Spinal cord (tissue), 10 donors: Measurements from ENCODE around the gene RUNX3. TPM values are rescaled to one million over a fixed set of nuclear protein-coding genes. Genes with fewer than 3 reads are reported as not detected.
"Not testable (repeated sequence)": the region's sequence is repeated elsewhere in the genome, so short reads cannot be mapped to it uniquely, and the experiment has no call there.

ENCODE experiments used
- DNase-seq, 6 donors: peaks; one replicate each; pipeline versions ENCODE4 v3.0.0 to v3.0.0-alpha.2; 2013 to 2015; ENCODE audit warnings: low spot score in 6 of 6, low read depth in 4 of 6
- H3K27ac ChIP-seq: one replicate; pipeline ENCODE4 v1.5.1; 2013; ENCODE audit warnings: low read depth, low read length, control low read depth
- H3K27me3 ChIP-seq: one replicate; pipeline ENCODE4 v1.6.1; 2013; ENCODE audit warnings: low read length; ENCODE audit not compliant: control insufficient read depth, insufficient read depth
- H3K36me3 ChIP-seq: one replicate; pipeline ENCODE4 v1.6.1; 2013; ENCODE audit warnings: low read length; ENCODE audit not compliant: control insufficient read depth, insufficient read depth
- H3K4me1 ChIP-seq: one replicate; pipeline ENCODE4 v1.6.1; 2013; ENCODE audit warnings: low read length; ENCODE audit not compliant: control insufficient read depth, insufficient read depth
- H3K4me3 ChIP-seq: one replicate; pipeline ENCODE4 v1.5.1; 2013; ENCODE audit warnings: low read depth, low read length, control low read depth
- H3K9me3 ChIP-seq: one replicate; pipeline ENCODE4 v1.6.1; 2013; ENCODE audit warnings: low read length; ENCODE audit not compliant: control insufficient read depth, insufficient read depth
- WGBS: methylation state at CpG from one replicate; pipeline ENCODE4 v1.1.5; 2013; ENCODE audit warnings: missing lambda C conversion rate; ENCODE audit not compliant: insufficient coverage; 5-methylcytosine and 5-hydroxymethylcytosine counted together
- polyA plus RNA-seq, 2 donors: library from polyadenylated mRNA; unstranded; fragments of 120-200 nt; gene quantifications; one replicate each; pipeline ENCODE4 v1.2.1, GENCODE V29; 2013; ENCODE audit not compliant: insufficient read length in 2 of 2
- total RNA-seq, 2 donors: library from RNA; depleted of rRNA in 1 of 2; stranded (reverse); fragments of 120-200 nt in 1 of 2; fragments of >200 nt in 1 of 2; gene quantifications; one replicate each; pipeline versions ENCODE4 v1.2.3 to v1.2.4, GENCODE V29; 2013 to 2014
- donor health status: healthy.

Gene RUNX3
- total and polyA plus RNA-seq, 4 donors: 0.08 to 0.42 (median 0.10) TPM

DNA sequence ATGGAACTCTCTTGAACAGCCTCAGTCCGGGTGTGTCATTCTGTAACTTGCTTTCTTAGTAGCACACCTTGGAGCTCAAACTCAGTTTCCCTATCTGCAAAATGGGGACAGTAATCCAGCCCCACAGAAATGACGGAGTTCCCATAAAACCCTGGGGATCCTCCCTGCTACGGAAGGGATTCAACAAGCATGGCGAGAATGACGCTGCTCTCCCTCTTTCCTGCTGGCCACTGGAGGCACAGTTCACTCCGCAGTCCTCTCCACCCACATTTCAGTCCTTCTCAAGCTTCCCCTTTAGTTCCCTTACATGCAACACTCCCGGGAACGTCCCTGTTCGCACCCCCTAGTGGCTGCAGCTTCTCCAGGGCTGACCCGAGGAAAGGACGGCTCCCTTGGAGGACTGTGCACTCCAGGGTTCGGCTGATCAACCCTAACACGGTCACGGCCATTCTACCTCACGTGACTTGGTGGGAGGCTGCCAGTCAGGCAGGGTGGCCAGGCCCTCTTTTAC is 20.6 kb downstream of the RUNX3 start:
- Histone ChIP-seq H3K27ac (no peak overlapping the region), H3K9me3 (no peaks in the 10 kb centered on the region), H3K36me3 (no peaks in the 10 kb centered on the region), H3K4me1 (peaks cover 43% of the 10 kb centered on the region), H3K27me3 (peaks cover 28% of the 10 kb centered on the region), H3K4me3 (no peak overlapping the region)
- WGBS: 32% methylated on average over 15 of the region's 15 CpGs
- DNase-seq: peak in 1 of 6 donors; percentile 51

DNA sequence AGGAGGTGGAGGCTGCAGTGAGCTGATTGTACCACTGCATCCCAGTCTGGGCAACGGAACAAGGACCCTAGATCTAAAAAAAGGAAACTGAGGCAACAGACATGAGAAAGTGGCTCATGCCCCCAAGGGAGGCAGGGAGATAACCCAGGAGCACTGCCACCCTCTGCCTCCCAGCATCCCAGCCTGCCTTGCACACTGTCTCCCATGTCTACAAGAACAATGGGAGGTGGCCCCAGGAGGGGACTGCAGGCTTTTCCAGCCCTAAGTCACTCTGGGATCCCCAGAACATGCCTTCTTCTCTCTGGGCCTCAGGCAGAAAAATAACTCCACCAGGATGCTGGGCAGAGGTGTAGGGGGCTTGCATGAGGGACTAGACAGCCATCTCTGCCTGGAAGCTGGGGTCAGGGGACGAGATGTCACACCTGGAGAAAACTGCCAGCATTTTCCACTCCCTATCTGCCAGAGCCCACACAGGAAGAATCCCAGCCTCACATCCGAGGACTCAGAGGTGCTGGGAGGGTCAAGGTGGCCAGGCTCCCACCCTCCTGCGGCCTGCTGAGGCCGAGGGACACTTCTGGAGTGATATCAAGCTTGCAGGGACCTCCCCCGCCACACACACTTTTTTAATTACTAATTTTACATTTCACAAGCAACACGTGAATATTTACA is 21.4 kb downstream of the RUNX3 start:
- Histone ChIP-seq H3K27ac (no peak overlapping the region), H3K4me3 (no peak overlapping the region), H3K4me1 (peaks cover 42% of the 10 kb centered on the region), H3K27me3 (peaks cover 21% of the 10 kb centered on the region), H3K36me3 (no peaks in the 10 kb centered on the region), H3K9me3 (no peaks in the 10 kb centered on the region)
- no peak for DNase-seq
- 86% methylated on average over 7 of the region's 7 CpGs for WGBS

DNA sequence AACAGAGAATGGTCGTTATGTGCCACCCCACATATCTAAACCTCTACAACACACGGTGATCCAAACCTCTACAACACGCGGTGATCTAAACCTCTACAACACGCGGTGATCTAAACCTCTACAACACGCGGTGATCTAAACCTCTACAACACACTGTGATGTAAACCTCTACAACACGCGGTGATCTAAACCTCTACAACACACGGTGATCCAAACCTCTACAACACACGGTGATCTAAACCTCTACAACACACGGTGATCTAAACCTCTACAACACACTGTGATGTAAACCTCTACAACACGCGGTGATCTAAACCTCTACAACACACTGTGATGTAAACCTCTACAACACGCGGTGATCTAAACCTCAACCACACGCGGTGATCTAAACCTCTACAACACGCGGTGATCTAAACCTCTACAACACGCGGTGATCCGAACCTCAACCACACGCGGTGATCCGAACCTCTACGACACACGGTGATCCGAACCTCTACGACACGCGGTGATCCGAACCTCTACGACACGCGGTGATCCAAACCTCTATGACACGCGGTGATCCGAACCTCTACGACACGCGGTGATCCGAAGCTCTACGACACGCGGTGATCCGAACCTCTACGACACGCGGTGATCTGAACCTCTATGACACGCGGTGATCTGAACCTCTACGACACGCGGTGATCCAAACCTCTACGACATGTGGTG is 22.3 kb downstream of the RUNX3 start:
- H3K36me3 ChIP-seq, H3K4me3 ChIP-seq, H3K27ac ChIP-seq, H3K9me3 ChIP-seq, DNase-seq: not testable (repeated sequence)
- Histone ChIP-seq H3K4me1 (peaks cover 35% of the 10 kb centered on the region), H3K27me3 (peaks cover 20% of the 10 kb centered on the region)
- WGBS: 98% methylated on average over 52 of the region's 57 CpGs

DNA sequence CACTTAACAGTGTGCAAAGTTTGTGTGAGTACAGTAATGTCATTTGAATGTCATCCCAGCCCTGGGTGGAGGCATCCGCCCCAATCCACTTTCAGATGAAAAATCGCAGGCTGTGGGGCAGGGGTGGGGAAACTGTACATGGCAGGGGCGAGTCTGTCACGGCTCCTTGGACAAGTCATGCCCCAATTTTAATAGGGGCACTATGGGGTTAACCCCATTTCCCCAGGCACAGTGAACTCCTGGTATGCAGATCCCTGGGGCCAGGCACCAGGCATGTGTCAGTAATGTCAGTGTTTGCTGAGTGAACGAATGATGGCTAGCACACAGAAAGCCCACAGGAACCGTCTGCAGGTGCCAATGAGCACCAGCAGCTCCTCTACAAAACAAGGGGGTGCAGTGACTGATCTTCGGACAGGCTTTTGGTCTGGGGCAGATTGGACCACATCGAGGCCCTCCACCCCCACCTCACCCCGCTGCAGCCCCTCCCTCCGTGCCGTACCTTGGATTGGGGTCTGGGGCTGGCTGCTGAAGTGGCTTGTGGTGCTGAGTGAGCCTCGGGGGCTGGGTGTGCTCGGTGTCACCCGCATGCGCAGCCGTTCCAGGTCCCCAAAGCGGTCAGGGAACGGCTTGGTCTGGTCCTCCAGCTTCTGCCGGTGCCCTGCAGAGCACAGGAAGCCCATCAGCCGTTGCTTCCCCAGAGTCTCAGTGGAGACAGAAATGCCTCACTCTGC is 23.2 kb downstream of the RUNX3 start:
- no peak overlapping the region for H3K27ac ChIP-seq
- H3K4me3 ChIP-seq: no peak overlapping the region
- H3K9me3 ChIP-seq: no peaks in the 10 kb centered on the region
- peaks cover 20% of the 10 kb centered on the region for H3K27me3 ChIP-seq
- peaks cover 30% of the 10 kb centered on the region for H3K4me1 ChIP-seq
- 95% methylated on average over 12 of the region's 20 CpGs for WGBS
- DNase-seq: no peak
- no peaks in the 10 kb centered on the region for H3K36me3 ChIP-seq

DNA sequence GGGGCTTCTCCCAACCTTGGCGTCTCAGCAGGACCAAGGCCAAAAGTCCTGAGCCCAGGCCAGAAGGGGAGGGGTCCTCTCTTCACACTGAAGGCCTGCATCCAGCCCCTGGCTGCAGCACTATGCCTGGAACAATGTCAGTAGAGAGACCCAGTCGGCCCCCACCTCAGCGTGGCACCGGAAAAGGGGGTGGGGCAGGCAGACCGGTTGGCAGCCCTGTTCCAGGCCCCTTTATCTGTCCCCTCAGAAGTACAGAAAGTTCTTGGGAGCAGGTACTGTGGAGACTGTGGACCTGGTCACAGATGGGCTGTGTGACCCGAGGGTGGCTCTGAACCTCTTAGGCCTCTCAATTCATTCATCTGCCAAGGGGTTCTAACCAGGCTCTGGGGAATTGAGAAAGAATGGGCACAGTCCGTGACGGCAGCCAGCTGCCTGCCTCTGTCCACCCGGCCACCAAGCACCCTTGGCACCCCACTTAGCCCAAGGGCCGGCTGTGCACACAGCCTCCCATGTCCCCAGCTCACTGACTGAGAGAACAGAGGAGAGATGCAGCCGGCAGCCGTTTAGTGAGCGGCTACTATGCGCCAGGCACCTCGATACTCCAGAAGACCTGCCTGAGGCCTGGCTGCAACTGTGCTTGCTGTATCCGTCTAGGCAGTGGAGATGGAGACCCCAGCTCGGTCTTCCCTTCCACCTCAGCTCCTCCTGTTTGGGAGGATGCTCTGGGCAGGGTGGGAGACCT is 23.9 kb downstream of the RUNX3 start:
- 73% methylated on average over 16 of the region's 17 CpGs for WGBS

DNA sequence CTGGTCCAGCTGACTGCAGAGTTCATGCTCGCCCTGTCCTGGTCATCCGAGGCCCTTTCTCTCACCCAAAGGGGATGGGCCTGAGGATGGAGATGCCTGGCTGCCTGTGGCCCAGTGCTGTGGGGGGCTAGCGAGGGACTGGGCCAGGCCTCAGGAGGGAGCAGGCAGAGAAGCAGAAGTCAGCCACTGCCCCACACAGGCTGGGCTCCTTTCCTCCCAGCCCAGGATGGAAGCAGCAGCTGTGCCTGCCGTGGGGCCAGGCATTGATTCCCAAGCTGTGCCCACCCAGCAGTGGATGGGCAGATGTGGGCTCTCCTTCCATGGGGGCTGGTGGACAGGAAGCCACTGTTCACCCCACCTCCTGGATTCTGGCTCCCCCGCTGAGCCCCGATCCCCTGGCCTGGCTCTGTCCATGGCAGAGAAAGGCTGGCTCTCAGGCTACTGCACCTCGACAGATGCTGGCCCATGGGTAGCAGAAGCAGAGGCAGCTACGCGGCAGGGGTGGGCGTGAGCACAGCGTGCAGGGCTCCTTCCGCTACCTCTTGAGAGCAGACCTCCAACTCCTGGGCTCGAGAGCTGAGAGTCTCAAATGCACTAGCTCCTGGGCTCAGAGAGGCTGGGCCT is 24.6 kb downstream of the RUNX3 start:
- no peak for DNase-seq
- no peaks in the 10 kb centered on the region for H3K36me3 ChIP-seq
- WGBS: 80% methylated on average over 13 of the region's 13 CpGs

More for the DNA sequence above, 23.9 kb downstream of the RUNX3 start:
- no peak overlapping the region for H3K27ac ChIP-seq
- no peaks in the 10 kb centered on the region for H3K36me3 ChIP-seq
- H3K4me1 ChIP-seq: peaks cover 28% of the 10 kb centered on the region
- no peak overlapping the region for H3K4me3 ChIP-seq
- peaks cover 22% of the 10 kb centered on the region for H3K27me3 ChIP-seq
- H3K9me3 ChIP-seq: no peaks in the 10 kb centered on the region
- DNase-seq: no peak

DNA sequence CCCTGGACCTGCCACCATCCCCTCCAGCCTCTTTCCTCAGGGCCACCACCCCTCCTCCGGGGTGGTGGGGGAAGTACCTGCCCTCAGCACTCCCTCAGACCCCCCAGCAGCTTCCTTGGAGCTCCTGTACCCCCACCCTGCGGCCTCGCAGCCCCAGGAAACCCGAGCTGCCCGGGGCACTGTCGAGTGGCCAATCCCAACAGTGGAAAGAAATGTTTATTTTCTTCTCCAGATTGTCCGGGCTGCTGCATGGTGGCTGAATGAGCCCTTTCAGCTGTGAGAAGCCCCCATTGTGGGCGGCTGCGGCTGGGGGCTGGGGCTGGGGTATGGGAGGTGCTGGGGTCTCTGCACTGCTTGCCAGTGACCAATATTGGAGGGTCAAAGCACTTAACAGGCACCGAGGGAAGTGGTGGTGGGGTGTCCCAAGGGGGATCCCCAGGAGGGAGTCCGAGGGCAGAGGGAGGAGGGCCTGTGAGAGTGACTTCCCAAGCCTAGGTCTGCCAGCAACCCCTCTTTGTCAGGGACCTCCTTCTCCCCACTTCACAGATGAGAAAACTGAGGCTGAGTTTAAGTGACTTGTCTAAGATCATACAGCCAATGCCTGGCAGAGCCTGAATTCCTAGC is 25.2 kb downstream of the RUNX3 start:
- no peaks in the 10 kb centered on the region for H3K9me3 ChIP-seq
- H3K4me3 ChIP-seq: no peak overlapping the region
- WGBS: 39% methylated on average over 9 of the region's 11 CpGs
- peak in 1 of 6 donors; percentile 39 for DNase-seq
- no peak overlapping the region for H3K27ac ChIP-seq
- H3K4me1 ChIP-seq: peaks cover 28% of the 10 kb centered on the region
- H3K36me3 ChIP-seq: no peaks in the 10 kb centered on the region
- peaks cover 20% of the 10 kb centered on the region for H3K27me3 ChIP-seq

More for the DNA sequence above, 24.6 kb downstream of the RUNX3 start:
- H3K27ac ChIP-seq: no peak overlapping the region
- no peaks in the 10 kb centered on the region for H3K9me3 ChIP-seq
- H3K4me3 ChIP-seq: no peak overlapping the region
- H3K4me1 ChIP-seq: peaks cover 28% of the 10 kb centered on the region
- H3K27me3 ChIP-seq: peaks cover 17% of the 10 kb centered on the region

DNA sequence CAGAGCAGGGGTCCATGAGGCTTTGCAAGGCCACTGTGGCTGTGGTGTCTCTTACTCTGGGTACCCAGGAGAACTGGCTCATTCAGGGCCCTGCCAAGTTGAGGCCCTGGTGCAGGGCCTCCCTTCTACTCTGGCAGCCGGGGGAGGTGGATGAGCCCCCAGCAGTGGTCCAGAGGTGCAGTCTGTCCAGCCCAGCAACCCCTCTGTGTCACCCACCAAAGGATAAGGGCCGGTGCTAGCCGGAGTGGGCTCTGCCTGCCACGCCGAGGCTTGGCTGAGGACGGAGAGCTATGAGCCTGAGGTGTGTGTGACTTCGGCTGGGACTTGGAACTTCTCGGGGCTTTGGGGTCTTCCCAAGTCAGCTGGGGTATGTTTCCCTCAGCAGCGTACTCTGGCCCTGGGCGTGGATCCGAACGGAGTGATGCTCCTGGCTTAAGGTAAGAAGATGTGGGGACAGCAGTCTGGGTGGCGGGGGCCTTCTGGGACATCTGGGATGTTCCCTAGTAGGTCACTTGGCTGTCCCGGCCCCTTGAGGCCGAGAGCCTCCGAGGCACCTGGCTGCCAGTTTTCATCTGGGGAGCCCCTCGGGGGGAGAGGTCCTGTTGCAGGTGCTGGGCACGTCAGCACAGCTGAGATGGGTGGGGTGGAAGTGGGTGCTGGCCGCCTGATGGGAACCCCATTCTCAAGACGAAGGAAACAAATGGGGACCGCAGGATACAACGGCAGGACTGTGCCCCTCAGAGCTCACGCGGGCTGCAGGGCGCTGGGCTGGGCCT is 25.9 kb downstream of the RUNX3 start:
- 82% methylated on average over 25 of the region's 25 CpGs for WGBS
- Histone ChIP-seq H3K27me3 (peaks cover 20% of the 10 kb centered on the region), H3K36me3 (no peaks in the 10 kb centered on the region), H3K4me3 (no peak overlapping the region), H3K9me3 (no peaks in the 10 kb centered on the region), H3K27ac (no peak overlapping the region), H3K4me1 (peaks cover 28% of the 10 kb centered on the region)
- no peak for DNase-seq
